C4-2B (cell line): ENCODE data around the gene CYGB.

Experiments
- H3K27ac ChIP-seq: fragments of 450-650 bp; 2 replicates; pipeline ENCODE4 v1.5.1; 2017
- CTCF ChIP-seq: fragments of 450-650 bp; conservative IDR thresholded peaks from 2 replicates; pipeline ENCODE4 v1.5.1; 2017; ENCODE audit warnings: mild to moderate bottlenecking
- ZFX ChIP-seq: fragments of 450-650 bp; IDR thresholded peaks from 2 replicates; pipeline ENCODE4 v1.6.1; 2017

The CYGB gene

GRCh38 chr17:76490112-76490710, 47.3 kb downstream of the CYGB start:
- H3K27ac ChIP-seq, result no peak overlapping the region
- TF ChIP-seq ZFX (no peak), CTCF (no peak)

DNA sequence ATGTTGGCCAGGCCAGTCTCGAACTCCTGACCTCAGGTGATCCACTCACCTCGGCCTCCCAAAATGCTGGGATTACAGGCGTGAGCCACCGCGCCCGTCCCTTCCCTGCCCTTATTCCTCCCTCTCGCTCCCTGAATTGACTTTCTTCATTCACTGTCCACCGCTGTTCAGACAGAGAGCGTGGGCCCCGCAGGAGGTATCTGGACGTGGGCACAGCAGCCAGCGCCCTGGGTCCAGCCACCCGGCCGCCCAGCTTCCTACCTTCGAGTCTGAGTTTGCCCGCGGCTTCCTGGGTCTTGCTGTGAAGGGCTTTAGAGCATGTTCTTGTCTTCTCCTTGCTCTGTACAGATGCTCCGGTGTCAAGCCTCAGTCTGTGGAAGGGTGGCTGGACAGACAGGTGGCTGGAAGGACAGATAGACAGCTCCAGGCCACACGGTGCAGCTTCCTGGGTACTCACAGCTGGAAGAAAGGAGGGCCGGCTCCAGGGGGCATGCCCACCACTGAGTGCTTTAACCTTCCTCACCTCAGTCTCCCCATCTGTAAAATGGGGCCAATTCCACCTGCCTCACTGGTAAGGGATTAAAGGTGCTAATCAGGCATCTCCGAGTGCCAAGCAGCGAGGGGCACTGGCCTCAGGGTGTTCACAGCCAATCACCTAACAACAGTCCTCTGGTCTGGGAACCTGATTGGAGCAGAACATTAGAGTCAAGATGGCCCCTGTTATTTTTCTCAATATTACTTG, 49.9 kb downstream of the CYGB start:
- no peak overlapping the region for H3K27ac ChIP-seq

GRCh38 chr17:76485569-76485968, 51.9 kb downstream of the CYGB start:
- TF ChIP-seq ZFX (no peak), CTCF (no peak)
- H3K27ac ChIP-seq, result no peak overlapping the region

More for the DNA sequence above, 49.9 kb downstream of the CYGB start:
- no peak for TF ChIP-seq CTCF
- no peak for TF ChIP-seq ZFX

- no peak overlapping the region for H3K27ac ChIP-seq
- TF ChIP-seq ZFX (no peak), CTCF (no peak)
Observed at GRCh38 chr17:76484228-76484725, 53.2 kb downstream of the CYGB start.

DNA sequence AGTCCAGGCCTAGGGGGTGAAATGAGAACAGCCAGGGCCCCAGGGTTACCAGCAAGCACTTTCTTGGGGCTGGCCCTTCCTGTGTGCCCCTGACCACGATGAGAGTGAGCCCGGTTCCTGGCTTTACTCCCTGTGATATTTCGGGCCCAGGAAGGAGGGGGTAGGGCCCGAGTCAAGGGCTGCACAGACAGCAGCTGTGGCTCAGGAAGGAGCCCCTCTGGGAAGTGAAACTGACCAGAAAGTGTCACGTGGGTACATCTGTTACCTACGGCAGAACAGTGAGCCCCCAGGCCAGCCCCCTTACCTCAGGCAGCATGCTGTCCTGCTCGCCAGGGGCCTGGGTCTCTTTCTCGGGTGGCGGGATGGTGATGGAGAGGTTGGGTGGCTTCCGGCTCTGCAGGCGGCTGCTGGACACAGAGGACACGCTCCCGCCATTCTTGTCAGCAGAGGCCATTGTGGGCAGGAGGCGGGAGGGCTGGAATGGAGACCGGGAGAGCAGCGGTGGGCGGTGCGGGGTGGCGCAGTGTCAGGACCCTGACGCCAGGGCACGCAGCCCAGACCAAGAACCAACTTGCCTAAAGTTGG, 56.3 kb downstream of the CYGB start:
- no peak for TF ChIP-seq CTCF
- no peak for TF ChIP-seq ZFX
- H3K27ac ChIP-seq, result no peak overlapping the region

DNA sequence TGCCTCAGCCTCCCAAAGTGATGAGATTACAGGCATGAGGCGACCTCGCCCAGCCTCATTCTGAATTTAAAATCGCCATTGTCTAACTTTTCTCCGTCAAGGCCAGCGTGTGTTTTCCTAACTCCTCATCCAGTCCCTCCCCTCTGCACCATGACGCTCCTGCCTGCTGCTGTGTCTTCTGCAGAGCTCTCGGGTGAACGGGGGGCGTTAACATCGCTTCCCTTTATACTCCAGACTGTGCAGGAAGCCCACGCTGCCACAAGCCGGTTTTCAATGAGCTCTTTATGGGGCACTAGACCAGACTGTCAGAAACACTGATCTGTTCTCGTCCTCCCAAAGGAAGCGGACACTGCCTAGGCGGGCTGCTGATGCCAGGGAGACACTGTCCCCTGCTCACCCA, 56.9 kb downstream of the CYGB start:
- H3K27ac ChIP-seq, result no peak overlapping the region
- TF ChIP-seq CTCF, result no peak
- TF ChIP-seq ZFX, result no peak

- H3K27ac ChIP-seq, result no peak overlapping the region
- TF ChIP-seq CTCF, result no peak
Observed at GRCh38 chr17:76479515-76480060, 57.9 kb downstream of the CYGB start.
